Adrenal gland (tissue), 12 donors: ENCODE results near the gene PTPRC. TPM values are rescaled to one million over a fixed set of nuclear protein-coding genes. Genes with fewer than 3 reads are reported as not detected.

Experiments used
- DNase-seq, 7 donors: peaks; one replicate each; pipeline ENCODE4 v3.0.0-alpha.2; 2019 to 2020
- H3K27ac ChIP-seq, 5 donors: fragments of 200-600 bp; sonication (generic) in 4 of 5; 1 replicate in 3 of 5; 2 replicates in 2 of 5; pipeline versions ENCODE4 v1.5.1 to v1.8.0; 2016 to 2020; ENCODE audit warnings: mild to moderate bottlenecking in 1 of 5
- H3K27me3 ChIP-seq: fragments of 200-600 bp; 2 replicates; pipeline ENCODE4 v1.8.0; 2021
- H3K36me3 ChIP-seq, 2 donors: fragments of 200-600 bp; replicated peaks in 1 of 2; 1 replicate in 1 of 2; 2 replicates in 1 of 2; pipeline versions ENCODE4 v1.5.1 to v1.8.0; 2018 to 2022
- H3K4me1 ChIP-seq, 2 donors: fragments of 200-600 bp; replicated peaks in 1 of 2; 1 replicate in 1 of 2; 2 replicates in 1 of 2; pipeline versions ENCODE4 v1.5.1 to v1.8.0; 2018 to 2021
- H3K4me3 ChIP-seq, 4 donors: fragments of 200-600 bp; sonication (generic) in 3 of 4; one replicate each; pipeline ENCODE4 v1.5.1; 2016 to 2018
- H3K9me3 ChIP-seq, 3 donors: fragments of 200-600 bp; sonication (generic) in 1 of 3; replicated peaks in 1 of 3; 1 replicate in 2 of 3; 2 replicates in 1 of 3; pipeline versions ENCODE4 v1.5.1 to v1.8.0; 2016 to 2021
- CTCF ChIP-seq, 6 experiments: fragments of 450-650 bp in 4 of 6; fragments of 200-600 bp in 2 of 6; sonication (generic) in 1 of 6; IDR thresholded peaks; 1 replicate in 5 of 6; 2 replicates in 1 of 6; pipeline versions ENCODE4 v1.5.1 to v1.8.0; 2016 to 2021; ENCODE audit warnings: antibody characterized with exemption in 6 of 6, mild to moderate bottlenecking in 2 of 6, moderate library complexity in 1 of 6
- POLR2A ChIP-seq, 2 donors: fragments of 450-650 bp; IDR thresholded peaks; one replicate each; pipeline ENCODE4 v1.6.1; 2017; ENCODE audit warnings: antibody characterized with exemption in 2 of 2, mild to moderate bottlenecking in 2 of 2, moderate library complexity in 1 of 2
- WGBS, 4 donors: extraction: QIAGEN DNeasy Blood & Tissue Kit in 2 of 4; methylation state at CpG; one replicate each; pipeline versions ENCODE4 v1.1.5 to v1.1.7; 2013 to 2017; 5-methylcytosine and 5-hydroxymethylcytosine counted together
- intact Hi-C, 2 donors: fragments of 100-400 bp; cut with DNase I; formaldehyde crosslinking; loops; one replicate each; pipeline versions ENCODE4 v1.14.1 to v1.15.0; 2022 to 2023
- polyA plus RNA-seq, 3 donors: library from polyadenylated mRNA; stranded (reverse); fragments of 200-250 nt in 2 of 3; fragments of 350-450 nt in 1 of 3; fragmentation: Illumina TruSeq in 1 of 3; extraction: RNeasy Lipid Tissue Mini Kit (QIAGEN cat#74804) in 1 of 3; gene quantifications; one replicate each; pipeline ENCODE4 v1.2.3, GENCODE V29; 2013 to 2014
- total RNA-seq, 9 donors: library from RNA; depleted of rRNA in 4 of 9; stranded (reverse); fragments of >200 nt in 4 of 9; fragments of 120-200 nt in 1 of 9; fragmentation: NEBNext Ultra II Directional in 1 of 9; extraction: Animal tissue kit (Norgen Biotek cat#: 25700) in 1 of 9; gene quantifications; one replicate each; pipeline versions ENCODE4 v1.1.0 to v1.2.4, GENCODE V29; 2013 to 2023
- donor health status: healthy with polysubstance abuse.
- donor health status: Bipolar disorder and iron deficiency.
- donor health status: DM: yes; HTN: yes; CAD: no.
- donor health status: DM: no; HTN: no; CAD: no.
- donor health status: DM: no; HTN: no; CAD: no.
- donor health status: DM: yes; HTN: yes; CAD: no.

Gene PTPRC
- total and polyA plus RNA-seq, 12 donors: 2.5 to 33.0 (median 15.2) TPM

DNA sequence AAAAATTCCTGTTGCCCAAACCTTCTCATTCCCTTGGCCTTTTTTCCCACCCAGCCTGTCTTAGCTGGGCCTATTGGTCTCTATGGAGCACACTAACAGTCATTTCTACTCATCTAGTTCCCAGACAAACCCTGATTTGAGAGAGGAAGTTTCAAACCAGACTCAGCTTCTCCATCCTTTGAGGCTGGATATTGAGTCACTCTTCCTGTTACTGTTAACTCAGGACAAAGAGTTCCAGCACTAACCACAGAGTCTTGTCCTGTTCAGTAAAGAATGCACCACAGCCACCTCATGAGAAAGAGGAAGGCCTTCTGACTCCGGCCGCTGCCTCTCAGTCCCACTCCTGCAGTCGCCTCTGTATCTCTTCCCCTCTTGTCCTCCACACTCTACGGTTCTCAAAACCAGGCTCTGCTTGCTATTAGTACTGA, 137.8 kb downstream of the PTPRC start:
- Histone ChIP-seq H3K9me3 (no peaks in the 10 kb centered on the region), H3K27ac (peak overlapping the region in 3 of 5 donors; percentile 17 to 84 (median 64)), H3K4me1 (peaks cover 0 to 6% of the 10 kb centered on the region in 2 donors), H3K4me3 (no peak overlapping the region), H3K27me3 (no peaks in the 10 kb centered on the region), H3K36me3 (no peaks in the 10 kb centered on the region)
- WGBS, 4 donors: 58 to 74% (median 62%) methylated on average over 4 of the region's 4 CpGs
- DNase-seq: peak; percentile 31 to 68 (median 54)
- intact Hi-C loops: no loop called here
- TF ChIP-seq CTCF (IDR thresholded peaks at IDR 0.05): no peak
- TF ChIP-seq POLR2A (IDR thresholded peaks at IDR 0.05): no peak

DNA sequence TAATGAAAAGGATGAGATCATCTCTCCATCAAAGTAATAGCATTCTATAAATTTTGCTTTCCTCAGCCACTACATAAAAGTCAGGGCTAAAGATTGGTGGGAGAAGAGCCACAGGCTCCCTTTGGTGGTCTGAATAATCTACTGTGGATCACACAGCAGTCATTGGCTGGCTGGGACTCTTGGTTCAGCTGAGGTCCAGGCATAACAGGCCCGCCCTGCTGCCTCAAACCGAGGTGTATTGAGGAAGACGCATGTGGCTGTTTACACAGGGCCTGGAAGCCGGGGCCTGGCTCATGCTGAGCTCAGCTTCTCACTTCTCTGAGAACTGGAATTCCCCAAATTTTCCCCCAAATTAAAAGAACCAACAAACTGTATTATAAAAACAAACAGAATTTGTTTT, 139.2 kb downstream of the PTPRC start:
- Histone ChIP-seq H3K4me1 (peaks cover 0 to 6% of the 10 kb centered on the region in 2 donors), H3K27ac (peak overlapping the region in 2 of 5 donors; percentile 64 to 84), H3K36me3 (no peaks in the 10 kb centered on the region), H3K4me3 (no peak overlapping the region), H3K9me3 (no peaks in the 10 kb centered on the region), H3K27me3 (no peaks in the 10 kb centered on the region)
- TF ChIP-seq POLR2A (IDR thresholded peaks at IDR 0.05) (no peak), CTCF (IDR thresholded peaks at IDR 0.05) (no peak)
- intact Hi-C loops: no loop called here
- peak in 2 of 7 donors; percentile 9 to 11 for DNase-seq
- 61 to 77% (median 74%) methylated on average over 4 of the region's 4 CpGs for WGBS, 4 donors

DNA sequence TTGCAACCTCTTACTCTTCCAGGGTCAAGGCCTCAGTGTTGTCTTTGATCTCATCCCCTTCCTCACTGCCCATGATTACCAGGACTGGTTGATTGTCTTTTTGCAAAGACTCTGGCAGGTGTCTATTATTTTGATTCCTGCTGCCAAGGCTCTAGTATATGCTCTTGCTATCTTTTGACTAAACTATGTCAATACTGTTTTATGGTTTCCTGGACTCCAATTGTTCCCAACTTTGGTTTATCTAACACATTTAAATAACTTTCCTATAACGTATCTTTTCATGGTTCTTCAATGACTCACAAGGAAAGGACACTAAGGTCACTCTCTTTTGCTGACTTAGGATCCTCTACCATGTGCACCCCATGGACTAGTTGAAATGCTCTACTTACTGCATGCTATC, 141.5 kb downstream of the PTPRC start:
- WGBS, 4 donors: 33 to 59% (median 46%) methylated on average over 1 of the region's 1 CpG
- Histone ChIP-seq H3K4me3 (no peak overlapping the region), H3K4me1 (peaks cover 0 to 6% of the 10 kb centered on the region in 2 donors), H3K27me3 (no peaks in the 10 kb centered on the region), H3K27ac (no peak overlapping the region), H3K36me3 (no peaks in the 10 kb centered on the region), H3K9me3 (no peaks in the 10 kb centered on the region)
- TF ChIP-seq CTCF (IDR thresholded peaks at IDR 0.05) (no peak), POLR2A (IDR thresholded peaks at IDR 0.05) (no peak)
- intact Hi-C loops: no loop called here
- DNase-seq: no peak

DNA sequence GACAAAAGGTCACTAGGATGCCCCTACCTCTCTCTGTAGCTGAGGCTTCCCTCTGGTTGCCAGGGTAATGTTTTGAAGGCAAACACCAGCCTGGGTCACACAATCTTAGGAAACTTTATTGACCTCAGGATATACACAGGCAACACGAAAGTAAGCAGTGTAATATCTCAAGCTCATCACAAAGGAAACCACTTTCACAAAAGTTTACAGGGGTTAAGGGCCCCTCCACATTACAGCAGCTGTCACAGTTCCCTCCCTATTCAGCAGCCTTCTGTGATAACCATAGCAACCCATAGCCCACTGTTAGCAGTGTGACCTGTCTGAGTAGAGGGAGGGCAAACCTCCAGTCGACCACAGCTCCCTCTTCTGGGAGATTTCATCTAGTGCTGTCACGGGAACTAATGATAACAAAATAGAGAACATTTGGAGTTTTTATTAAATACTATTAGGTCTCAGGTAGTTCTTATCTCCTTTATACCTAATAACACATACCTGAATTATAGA, 149.8 kb downstream of the PTPRC start:
- DNase-seq: peak in 4 of 7 donors; percentile 9 to 54 (median 21)
- peak in 2 of 6 experiments; percentile 6 to 20 for TF ChIP-seq CTCF (IDR thresholded peaks at IDR 0.05)
- no peak for TF ChIP-seq POLR2A (IDR thresholded peaks at IDR 0.05)
- no peak overlapping the region for H3K4me3 ChIP-seq
- 37 to 50% (median 46%) methylated on average over 3 of the region's 3 CpGs for WGBS, 4 donors
- intact Hi-C loops: no loop called here
- H3K9me3 ChIP-seq: no peaks in the 10 kb centered on the region
- peak overlapping the region in 1 of 5 donors; percentile 3 for H3K27ac ChIP-seq
- no peaks in the 10 kb centered on the region for H3K4me1 ChIP-seq
- no peaks in the 10 kb centered on the region for H3K27me3 ChIP-seq
- H3K36me3 ChIP-seq: no peaks in the 10 kb centered on the region
